Neural cell (in vitro differentiated cells): ENCODE measurements around the gene LRRK1.

Source experiments
- CTCF ChIP-seq: fragments of 450-650 bp; IDR thresholded peaks from 2 replicates; pipeline ENCODE4 v1.5.1; 2014; ENCODE audit warnings: antibody characterized with exemption, mild to moderate bottlenecking, moderate library complexity; ENCODE audit not compliant: poor library complexity, severe bottlenecking
- POLR2AphosphoS5 ChIP-seq: IDR thresholded peaks from 2 replicates; pipeline ENCODE4 v1.6.1; 2012
- RAD21 ChIP-seq: fragments of 450-650 bp; conservative IDR thresholded peaks from 2 replicates; pipeline ENCODE4 v1.6.1; 2014; ENCODE audit warnings: antibody characterized with exemption, mild to moderate bottlenecking, moderate library complexity
- REST ChIP-seq: IDR thresholded peaks from 2 replicates; pipeline ENCODE4 v1.6.1; 2012; ENCODE audit warnings: borderline replicate concordance
- TAF1 ChIP-seq: IDR thresholded peaks from 2 replicates; pipeline ENCODE4 v1.6.1; 2012; ENCODE audit warnings: low read depth

- TF ChIP-seq CTCF (no peak), POLR2AphosphoS5 (no peak), REST (no peak), RAD21 (no peak), TAF1 (no peak)
These were observed 199.5 kb downstream of the LRRK1 start for GRCh38 chr15:101118615-101119014.
